Stimulated activated CD4-positive, alpha-beta T cell treated with anti-CD3 and anti-CD28 coated beads, TNF-alpha, amount 100 ng/mL, for 1 hour (primary cell): ENCODE data around the gene MAMSTR.
"Not testable (repeated sequence)": the region's sequence is repeated elsewhere in the genome, so short reads cannot be mapped to it uniquely, and the experiment has no call there.

Source experiments
- DNase-seq, 3 donors: peaks; one replicate each; pipeline ENCODE4 v3.0.0-alpha.2; 2020; ENCODE audit warnings: low read depth in 3 of 3, low spot score in 1 of 3

Gene MAMSTR

GRCh38 chr19:48689449-48689848 lies 30.1 kb downstream of the MAMSTR start:
- DNase-seq = no peak

- no peak for DNase-seq
These were observed 31.7 kb downstream of the MAMSTR start for GRCh38 chr19:48687776-48688175.

- DNase-seq = not testable (repeated sequence)
These were observed 32.9 kb downstream of the MAMSTR start for GRCh38 chr19:48686637-48687036.

- DNase-seq = no peak
These were observed 33.4 kb downstream of the MAMSTR start for GRCh38 chr19:48686088-48686487.

GRCh38 chr19:48685583-48685982 lies 33.9 kb downstream of the MAMSTR start:
- DNase-seq = no peak

GRCh38 chr19:48683349-48683748 lies 36.2 kb downstream of the MAMSTR start:
- DNase-seq = no peak

- no peak for DNase-seq
These were observed 38.4 kb downstream of the MAMSTR start for GRCh38 chr19:48681127-48681470.

- DNase-seq = no peak
These were observed 38.9 kb downstream of the MAMSTR start for GRCh38 chr19:48680436-48681126.

- DNase-seq = not testable (repeated sequence)
These were observed 39.5 kb downstream of the MAMSTR start for GRCh38 chr19:48680006-48680405.

GRCh38 chr19:48678201-48678600 lies 41.3 kb downstream of the MAMSTR start:
- no peak for DNase-seq

- DNase-seq = no peak
These were observed 42.6 kb downstream of the MAMSTR start for GRCh38 chr19:48676887-48677286.

- DNase-seq = no peak
These were observed 43.0 kb downstream of the MAMSTR start for GRCh38 chr19:48676487-48676886.

- DNase-seq = peak; percentile 26 to 52 (median 48)
These were observed 44.4 kb downstream of the MAMSTR start for GRCh38 chr19:48674921-48675824.

GRCh38 chr19:48674216-48674809 lies 45.2 kb downstream of the MAMSTR start:
- no peak for DNase-seq

GRCh38 chr19:48673436-48674100 lies 46.0 kb downstream of the MAMSTR start:
- DNase-seq = no peak

GRCh38 chr19:48672994-48673393 lies 46.5 kb downstream of the MAMSTR start, which contains the start of gene NTN5:
NTN5 (minus strand) TSS chr19:48673017; CDS start chr19:48670986, 2,031 bp downstream.
- no peak for DNase-seq

- no peak for DNase-seq
These were observed 48.0 kb downstream of the MAMSTR start for GRCh38 chr19:48671446-48671995.

- no peak for DNase-seq
These were observed 48.7 kb downstream of the MAMSTR start for GRCh38 chr19:48670699-48671445.

- DNase-seq = no peak
These were observed 49.4 kb downstream of the MAMSTR start for GRCh38 chr19:48669903-48670668.

GRCh38 chr19:48668761-48669160 lies 50.8 kb downstream of the MAMSTR start:
- no peak for DNase-seq
